WTC11 (cell line): Measurements from ENCODE around the gene STX8. TPM values are rescaled to one million over a fixed set of nuclear protein-coding genes. Genes with fewer than 3 reads are reported as not detected.

ENCODE experiments used
- ATAC-seq: fragments of 200-7000 bp; cut with Tn5 transposase; 2 replicates; pipeline ENCODE4 v1.10.0; 2021; ENCODE audit warnings: mild to moderate bottlenecking, moderate library complexity
- CTCF ChIA-PET: fragments of 300-600 bp; sonication (Branson Sonifier 250); formaldehyde crosslinking; loops from one replicate; lab custom pipeline; 2021; ENCODE audit warnings: antibody characterized with exemption; lab: Charles Lee
- POLR2A ChIA-PET: fragments of 350-600 bp; sonication (Branson Sonifier 250); formaldehyde crosslinking; loops from one replicate; lab custom pipeline; 2021; ENCODE audit warnings: antibody characterized with exemption; lab: Charles Lee
- DNase-seq: peaks from one replicate; pipeline ENCODE4 v3.0.0; 2021; ENCODE audit warnings: low spot score
- H3K27ac Mint-ChIP-seq: 2 replicates; pipeline ENCODE4 v1.8.0; 2021; ENCODE audit warnings: mixed read lengths
- H3K27me3 Mint-ChIP-seq: 2 replicates; pipeline ENCODE4 v1.8.0; 2021; ENCODE audit warnings: low read depth, mild to moderate bottlenecking, moderate library complexity, mixed read lengths
- H3K36me3 Mint-ChIP-seq: 2 replicates; pipeline ENCODE4 v1.8.0; 2021; ENCODE audit warnings: mixed read lengths
- H3K4me1 Mint-ChIP-seq: 2 replicates; pipeline ENCODE4 v1.8.0; 2022; ENCODE audit warnings: mixed read lengths
- H3K4me3 Mint-ChIP-seq: 2 replicates; pipeline ENCODE4 v1.8.0; 2021; ENCODE audit warnings: mild to moderate bottlenecking, moderate library complexity, mixed read lengths
- H3K9me3 Mint-ChIP-seq: 2 replicates; pipeline ENCODE4 v1.8.0; 2021; ENCODE audit warnings: mixed read lengths
- CDX4 ChIP-seq: fragments of 250-450 bp; sonication (Bioruptor Pico); IDR thresholded peaks from 2 replicates; pipeline ENCODE4 v1.9.0; 2021; ENCODE audit warnings: moderate library complexity, mild to moderate bottlenecking, inconsistent platforms, borderline replicate concordance
- FOXJ3 ChIP-seq: sonication (generic); formaldehyde crosslinking; IDR thresholded peaks from 2 replicates; pipeline ENCODE4 v1.9.0; 2021; ENCODE audit warnings: missing genetic modification reagents, mild to moderate bottlenecking, borderline replicate concordance
- FOXK1 ChIP-seq: sonication (generic); formaldehyde crosslinking; IDR thresholded peaks from 2 replicates; pipeline ENCODE4 v1.8.0; 2022; ENCODE audit warnings: mild to moderate bottlenecking, moderate library complexity, missing genetic modification reagents
- MYBL2 ChIP-seq: sonication (generic); formaldehyde crosslinking; IDR thresholded peaks from 2 replicates; pipeline ENCODE4 v1.8.1; 2023; ENCODE audit warnings: mild to moderate bottlenecking, moderate library complexity, missing genetic modification reagents
- NFE2L1 ChIP-seq: sonication (generic); formaldehyde crosslinking; IDR thresholded peaks from 2 replicates; pipeline ENCODE4 v1.8.1; 2023; ENCODE audit warnings: missing genetic modification reagents
- NFYB ChIP-seq: sonication (generic); formaldehyde crosslinking; conservative IDR thresholded peaks from 2 replicates; pipeline ENCODE4 v1.8.0; 2022; ENCODE audit warnings: low read depth, missing genetic modification reagents
- PRDM15 ChIP-seq: sonication (generic); formaldehyde crosslinking; IDR thresholded peaks from 2 replicates; pipeline ENCODE4 v1.8.0; 2022; ENCODE audit warnings: missing genetic modification reagents
- SOX15 ChIP-seq: fragments of 250-450 bp; sonication (Bioruptor Pico); IDR thresholded peaks from 2 replicates; pipeline ENCODE4 v1.9.0; 2021; ENCODE audit warnings: mild to moderate bottlenecking
- TCF7 ChIP-seq: sonication (generic); formaldehyde crosslinking; IDR thresholded peaks from 2 replicates; pipeline ENCODE4 v1.8.0; 2022; ENCODE audit warnings: mild to moderate bottlenecking, low read depth, missing genetic modification reagents, moderate library complexity
- TEAD4 ChIP-seq: sonication (generic); formaldehyde crosslinking; IDR thresholded peaks from 2 replicates; pipeline ENCODE4 v1.8.0; 2022; ENCODE audit warnings: mild to moderate bottlenecking, missing genetic modification reagents
- ZNF219 ChIP-seq: sonication (generic); formaldehyde crosslinking; IDR thresholded peaks from 2 replicates; pipeline ENCODE4 v1.8.0; 2023; ENCODE audit warnings: missing genetic modification reagents, mild to moderate bottlenecking, borderline replicate concordance
- ZNF263 ChIP-seq: sonication (generic); formaldehyde crosslinking; IDR thresholded peaks from 2 replicates; pipeline ENCODE4 v1.8.1; 2022; ENCODE audit warnings: low read depth, mild to moderate bottlenecking, moderate library complexity, missing genetic modification reagents
- ZNF396 ChIP-seq: fragments of 250-450 bp; sonication (Bioruptor Pico); IDR thresholded peaks from 2 replicates; pipeline ENCODE4 v1.8.0; 2021; ENCODE audit warnings: mild to moderate bottlenecking, moderate library complexity, borderline replicate concordance
- ZNF423 ChIP-seq: fragments of 250-450 bp; sonication (Bioruptor Pico); IDR thresholded peaks from 2 replicates; pipeline ENCODE4 v2.1.2; 2022; ENCODE audit warnings: mild to moderate bottlenecking, moderate library complexity
- ZNF425 ChIP-seq: fragments of 250-450 bp; sonication (Bioruptor Pico); conservative IDR thresholded peaks from 2 replicates; pipeline ENCODE4 v1.9.0; 2021; ENCODE audit warnings: mild to moderate bottlenecking
- ZSCAN18 ChIP-seq: fragments of 250-450 bp; sonication (Bioruptor Pico); IDR thresholded peaks from 2 replicates; pipeline ENCODE4 v2.1.2; 2022; ENCODE audit warnings: mild to moderate bottlenecking, moderate library complexity
- total RNA-seq: library from RNA; stranded (reverse); gene quantifications from 3 replicates; pipeline ENCODE4 v1.2.3, GENCODE V29; 2021

The STX8 gene
- total RNA-seq, 1 experiment from 2014 or later = 39.9 TPM

GRCh38 chr17:9247401-9247938 is 328.1 kb downstream of the STX8 start (continued):
- no peak for TF ChIP-seq ZNF425 (CRISPR knock-in tag)

- no peak overlapping the region; the same call in 1 of the 2 replicates for H3K27ac Mint-ChIP-seq
These were observed 331.3 kb downstream of the STX8 start for GRCh38 chr17:9244066-9245052.

GRCh38 chr17:9242983-9243382 is 332.6 kb downstream of the STX8 start:
- no peak overlapping the region for H3K27ac Mint-ChIP-seq
- ATAC-seq (no peak), DNase-seq (no peak)
- ChIA-PET CTCF (interaction anchor here (1.2 kb wide), 1 partner anchor 244 kb away, joined by 3 read pairs; no protein-coding TSS in a partner anchor), POLR2A (no interaction called here)
- H3K9me3 Mint-ChIP-seq = no peaks in the 10 kb centered on the region
- no peaks in the 10 kb centered on the region for H3K36me3 Mint-ChIP-seq
- H3K27me3 Mint-ChIP-seq = peaks cover 15% of the 10 kb centered on the region
- H3K4me3 Mint-ChIP-seq = no peak overlapping the region
- TF ChIP-seq TCF7 (no peak), FOXK1 (CRISPR knock-in tag) (no peak), SOX15 (CRISPR knock-in tag) (no peak), ZNF396 (CRISPR knock-in tag) (no peak), ZNF423 (CRISPR knock-in tag) (no peak)
- H3K4me1 Mint-ChIP-seq = peaks cover 45% of the 10 kb centered on the region

More at GRCh38 chr17:9244066-9245052, 331.3 kb downstream of the STX8 start:
- no peaks in the 10 kb centered on the region for H3K36me3 Mint-ChIP-seq
- CTCF ChIA-PET = interaction anchor here (0.5 to 1.6 kb wide), 2 partner anchors 278 kb away, joined by 3 to 4 read pairs; no protein-coding TSS in a partner anchor
- TF ChIP-seq PRDM15 (CRISPR knock-in tag) = no peak
- no peak for TF ChIP-seq NFYB (CRISPR knock-in tag)
- no peak for TF ChIP-seq ZNF263 (CRISPR knock-in tag)
- no peak for TF ChIP-seq NFE2L1 (CRISPR knock-in tag)
- TF ChIP-seq TEAD4 (CRISPR knock-in tag) = no peak
- TF ChIP-seq MYBL2 = no peak
- peaks cover 2% of the 10 kb centered on the region; the same call in 1 of the 2 replicates for H3K27me3 Mint-ChIP-seq
- POLR2A ChIA-PET = no interaction called here
- no peak overlapping the region for H3K4me3 Mint-ChIP-seq
- ATAC-seq (no peak), DNase-seq (no peak)
- H3K9me3 Mint-ChIP-seq = no peaks in the 10 kb centered on the region
- peaks cover 34% of the 10 kb centered on the region for H3K4me1 Mint-ChIP-seq

- DNase-seq = no peak
- no peak overlapping the region for H3K4me3 Mint-ChIP-seq
- H3K36me3 Mint-ChIP-seq = no peaks in the 10 kb centered on the region
- no peaks in the 10 kb centered on the region for H3K9me3 Mint-ChIP-seq
- TF ChIP-seq FOXJ3 (CRISPR knock-in tag) (no peak), ZNF219 (no peak), ZSCAN18 (CRISPR knock-in tag) (no peak), CDX4 (CRISPR knock-in tag) (no peak)
- TF ChIP-seq, all 79 proteins: peak for 0
- Mint-ChIP-seq H3K4me1 (peaks cover 47% of the 10 kb centered on the region), H3K27me3 (peaks cover 17% of the 10 kb centered on the region), H3K27ac (no peak overlapping the region)
- POLR2A ChIA-PET = no interaction called here
- CTCF ChIA-PET = interaction anchor here (1.2 kb wide), 1 partner anchor 244 kb away, joined by 3 read pairs; no protein-coding TSS in a partner anchor
- ATAC-seq = no peak
These were observed 333.1 kb downstream of the STX8 start for GRCh38 chr17:9242497-9242881.
